HG03108 (cell line): Measurements from ENCODE around the gene TENM3.

Experiments
- ATAC-seq: cut with Tn5 transposase; IDR thresholded peaks from one replicate; pipeline ENCODE4 v1.9.1; 2021; ENCODE audit warnings: moderate library complexity; ENCODE audit not compliant: unreplicated experiment

TENM3 gene

GRCh38 chr4:182251116-182251515 lies 7.9 kb downstream of the TENM3 start:
- ATAC-seq: no peak

DNA sequence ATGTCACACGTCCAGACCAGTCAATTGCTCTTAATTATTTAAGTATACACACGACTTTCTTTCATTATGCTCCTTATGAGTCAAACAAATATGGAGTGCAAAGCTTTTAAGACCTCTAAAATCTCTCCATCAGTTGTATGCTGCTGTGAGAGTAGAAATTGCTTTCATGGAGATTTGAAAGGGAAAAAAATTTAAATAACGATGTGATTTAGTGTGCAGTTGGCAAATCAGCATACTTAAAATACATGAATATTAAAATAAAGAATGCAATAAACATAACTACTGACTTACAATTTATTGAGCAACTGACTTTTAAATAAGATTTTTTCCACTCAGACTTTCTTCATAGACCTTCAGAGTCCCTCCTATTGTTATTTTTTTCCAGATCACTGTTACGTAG lies 9.0 kb downstream of the TENM3 start:
- no peak for ATAC-seq

DNA sequence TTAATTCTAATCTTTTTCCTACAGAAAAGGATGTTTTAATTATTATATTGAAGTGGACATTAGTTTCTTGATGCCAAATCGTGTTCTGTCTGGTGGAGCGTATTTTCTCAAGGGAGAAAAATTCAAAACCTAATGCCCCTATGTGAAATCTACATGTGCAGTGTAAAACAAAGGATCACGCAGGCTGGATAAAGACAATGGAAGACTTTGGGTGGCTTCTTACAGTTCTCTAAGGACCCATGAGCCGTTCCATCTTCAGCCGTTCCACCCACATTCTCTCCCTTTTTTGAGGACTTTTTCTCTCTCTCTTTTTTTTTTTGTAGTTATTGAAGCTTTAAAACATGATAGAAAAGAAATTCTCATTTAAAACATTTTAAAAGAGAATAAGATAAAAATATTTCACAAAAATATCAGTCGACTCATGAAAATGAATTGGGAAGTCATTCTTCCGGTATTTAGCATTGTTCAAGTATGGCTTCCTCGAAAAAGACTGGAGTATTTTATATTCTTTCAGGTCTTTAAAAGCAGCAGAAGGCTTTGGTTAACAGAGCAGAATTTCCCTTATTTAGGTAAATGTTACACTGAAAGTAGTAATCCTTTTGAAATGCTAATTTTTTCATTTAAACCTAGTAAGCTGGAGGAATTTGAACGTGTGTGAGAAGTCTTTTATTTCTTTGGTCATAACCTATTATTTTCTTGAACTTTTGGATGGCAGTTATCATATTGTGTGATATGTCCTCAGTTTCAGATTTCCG lies 11.0 kb downstream of the TENM3 start:
- no peak for ATAC-seq

DNA sequence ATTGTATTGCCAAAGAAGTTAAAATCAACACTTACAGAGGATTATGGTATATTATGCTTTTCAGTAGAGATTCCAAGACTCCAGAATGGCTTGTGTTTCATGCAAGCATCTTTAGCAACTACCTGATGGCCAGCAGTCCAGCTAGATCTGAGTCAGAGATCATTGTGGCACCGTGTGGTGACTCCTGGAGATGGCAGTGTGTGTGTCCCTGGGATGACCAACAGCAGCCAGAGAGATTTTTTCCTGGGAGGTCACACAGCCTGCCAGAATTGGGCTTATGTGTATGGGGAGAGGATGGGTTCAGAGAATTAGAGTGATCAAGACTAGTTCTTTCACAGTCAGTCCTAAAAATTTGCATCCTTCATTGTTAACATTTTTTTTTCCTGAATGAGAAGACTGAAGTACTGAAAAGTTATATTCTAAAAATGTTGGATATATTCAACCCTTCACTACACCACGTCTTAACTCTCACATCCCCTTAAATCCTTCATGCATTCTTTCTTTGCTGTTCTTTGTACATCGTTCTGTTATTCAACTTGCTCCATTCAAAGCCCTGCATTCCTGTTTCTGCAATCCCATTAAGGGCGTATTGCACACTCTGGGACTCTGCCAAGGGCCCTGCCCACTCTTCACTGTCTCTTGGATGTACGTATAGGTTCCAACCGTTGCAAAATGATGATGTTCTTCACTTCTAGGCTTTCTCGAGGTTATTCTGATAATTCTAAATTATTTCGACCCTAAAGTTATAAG lies 12.4 kb downstream of the TENM3 start:
- ATAC-seq: no peak

DNA sequence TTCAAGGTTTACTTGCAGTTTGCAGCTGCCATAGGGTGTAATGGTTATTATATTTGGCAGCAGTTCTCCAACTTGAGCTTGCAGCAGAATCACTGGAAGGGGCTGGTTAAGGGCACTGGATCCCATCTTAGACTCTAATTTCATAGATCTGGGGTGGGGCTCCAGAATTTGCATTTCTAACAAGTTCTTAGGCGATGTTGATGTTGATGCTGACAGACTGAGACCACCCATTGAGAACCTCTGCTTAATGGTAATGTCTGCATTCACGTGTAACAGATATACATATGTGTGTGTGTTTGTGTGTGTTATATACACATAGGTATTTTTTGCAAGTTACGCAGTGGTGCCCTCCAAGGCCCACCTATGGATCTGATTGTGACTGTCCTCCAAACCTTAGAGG lies 13.8 kb downstream of the TENM3 start:
- no peak for ATAC-seq

DNA sequence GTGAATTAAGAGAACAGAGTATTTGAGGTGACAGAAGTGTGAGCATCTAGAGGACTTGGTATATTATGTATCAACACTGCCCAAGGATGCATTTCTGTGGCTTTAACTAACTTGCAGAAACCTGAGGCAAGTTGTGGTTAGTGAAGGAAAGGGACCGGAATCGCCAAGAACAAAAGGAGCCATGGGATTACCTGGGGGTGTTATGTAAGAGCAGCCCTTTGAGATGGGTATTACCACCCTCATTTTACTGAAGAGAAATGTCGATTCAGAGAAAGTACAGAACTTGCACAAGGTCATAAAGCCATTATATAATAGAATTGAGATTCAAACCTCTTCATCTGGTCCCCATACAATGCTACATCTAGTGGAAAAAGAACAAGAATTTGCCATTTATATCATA lies 14.3 kb downstream of the TENM3 start:
- no peak for ATAC-seq

DNA sequence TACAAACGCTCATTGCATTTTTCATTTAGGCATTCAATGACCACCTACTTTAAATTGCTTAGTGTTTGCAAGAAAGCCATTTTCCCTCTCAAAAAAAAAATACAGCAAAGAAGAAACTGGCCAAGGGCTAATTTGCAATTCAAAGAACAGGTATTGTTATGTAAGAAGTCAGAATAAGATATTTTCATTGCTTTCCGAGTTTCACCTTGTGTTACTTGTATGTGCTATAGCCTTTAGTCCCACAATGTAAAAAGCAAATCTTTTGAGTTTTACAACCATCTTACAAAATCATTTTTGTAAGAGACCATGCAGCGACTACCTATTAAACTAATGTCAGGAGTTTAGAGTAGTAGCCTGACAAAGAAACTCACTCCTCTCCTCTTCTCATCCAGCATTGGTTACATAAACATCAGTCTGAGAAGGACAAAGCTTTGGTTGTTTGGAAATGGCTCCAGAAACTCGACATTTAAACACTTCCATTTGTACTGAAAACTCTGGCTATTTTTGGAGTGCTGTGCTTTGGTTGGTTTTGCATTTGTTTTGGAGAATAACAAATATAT lies 15.3 kb downstream of the TENM3 start:
- no peak for ATAC-seq

DNA sequence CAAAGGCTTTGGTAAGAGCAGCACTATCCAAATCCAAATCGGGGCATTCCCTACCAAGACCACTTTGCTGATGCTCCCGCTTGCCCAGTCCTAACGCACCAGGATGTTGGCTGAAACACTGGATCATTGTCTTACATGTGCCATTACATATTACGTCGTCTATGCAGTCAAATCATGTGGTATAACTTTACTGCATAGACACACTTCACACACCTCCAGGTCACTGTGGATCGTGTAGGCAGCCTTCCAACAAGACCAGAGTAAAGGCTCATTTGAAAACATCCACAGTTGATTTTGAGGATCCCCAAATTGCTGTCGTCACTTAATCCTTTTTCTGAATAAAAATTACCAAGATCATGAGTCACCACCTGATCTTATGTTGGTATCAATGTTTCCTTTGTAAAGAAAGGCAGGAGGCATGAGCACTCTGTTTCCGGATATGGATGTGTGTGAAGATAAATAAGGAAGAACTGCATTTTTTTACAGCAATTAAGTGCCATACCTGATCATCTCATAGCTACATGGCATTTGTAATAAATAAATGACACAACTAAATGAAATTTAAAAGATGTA lies 18.5 kb downstream of the TENM3 start:
- ATAC-seq: no peak

DNA sequence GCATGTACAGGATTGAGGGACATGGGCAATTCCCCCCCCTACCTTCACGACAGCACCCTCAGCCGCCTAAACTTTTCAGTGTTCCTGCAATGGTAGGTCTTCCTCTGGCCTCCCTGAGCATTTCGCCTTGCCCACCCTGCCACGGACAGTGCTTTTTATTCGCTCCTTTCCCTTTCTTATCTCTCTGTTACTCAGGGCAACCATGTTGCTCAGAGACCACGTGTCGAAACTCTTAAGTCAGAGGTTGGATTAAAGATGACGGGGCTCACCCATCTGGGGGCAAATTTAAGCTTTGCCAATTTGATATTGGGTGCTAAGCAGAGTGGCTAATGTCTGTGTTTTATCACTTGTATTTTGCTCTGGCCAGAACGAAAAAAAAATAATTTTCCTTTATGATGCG lies 20.4 kb downstream of the TENM3 start:
- no peak for ATAC-seq

DNA sequence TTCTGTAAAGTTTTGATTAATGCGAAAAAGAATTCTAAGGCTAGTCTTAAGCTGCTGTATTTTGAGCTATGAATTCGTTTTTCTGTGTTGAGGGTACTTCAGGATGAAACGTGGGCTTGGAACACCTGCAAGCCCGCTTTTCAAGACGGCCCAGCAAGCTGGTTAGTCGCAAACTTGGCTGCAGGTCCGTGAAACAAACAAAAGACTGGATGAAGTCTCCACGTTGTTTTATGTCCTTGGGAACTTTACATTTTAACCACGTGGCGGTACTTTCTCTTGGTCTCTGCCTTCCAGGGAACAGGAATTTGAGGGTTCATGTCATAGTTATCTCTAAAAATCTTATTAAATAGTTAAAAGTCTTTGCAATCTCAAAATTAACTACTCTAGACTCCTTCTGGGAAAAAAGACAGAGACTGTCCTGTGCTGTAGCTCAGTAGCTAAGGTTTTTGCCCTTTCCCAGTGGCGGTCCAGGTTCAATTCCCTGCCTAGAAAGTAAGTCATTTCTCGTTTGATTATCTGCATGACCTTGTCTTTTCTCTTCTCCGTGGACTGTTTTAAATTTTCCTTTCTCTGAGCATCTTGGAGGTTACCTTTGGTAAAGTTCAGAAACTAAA lies 21.0 kb downstream of the TENM3 start:
- no peak for ATAC-seq

DNA sequence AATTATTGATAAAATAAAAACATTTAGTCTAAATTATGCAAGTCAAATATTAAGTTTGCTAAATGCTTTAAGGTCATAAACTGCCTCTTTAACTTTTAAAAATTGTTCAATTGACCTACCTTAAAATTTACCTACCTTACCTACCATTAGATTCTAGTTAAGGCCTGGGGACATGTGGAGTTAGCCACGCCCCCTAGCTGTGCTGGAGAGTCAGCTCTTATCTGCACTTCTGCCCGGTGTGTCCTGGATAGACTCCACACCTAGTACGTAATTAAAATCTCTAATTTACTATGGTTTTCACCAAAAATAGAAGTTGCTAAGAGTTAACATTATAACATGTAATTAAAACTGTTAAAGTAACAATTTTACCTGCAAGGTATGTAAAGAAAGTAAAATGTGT lies 22.7 kb downstream of the TENM3 start:
- ATAC-seq: no peak

GRCh38 chr4:182267048-182267447 lies 23.8 kb downstream of the TENM3 start:
- ATAC-seq: no peak

- ATAC-seq: no peak
These were observed 25.8 kb downstream of the TENM3 start for GRCh38 chr4:182268966-182269365.

- ATAC-seq: no peak
These were observed 28.5 kb downstream of the TENM3 start for GRCh38 chr4:182271731-182272130.

DNA sequence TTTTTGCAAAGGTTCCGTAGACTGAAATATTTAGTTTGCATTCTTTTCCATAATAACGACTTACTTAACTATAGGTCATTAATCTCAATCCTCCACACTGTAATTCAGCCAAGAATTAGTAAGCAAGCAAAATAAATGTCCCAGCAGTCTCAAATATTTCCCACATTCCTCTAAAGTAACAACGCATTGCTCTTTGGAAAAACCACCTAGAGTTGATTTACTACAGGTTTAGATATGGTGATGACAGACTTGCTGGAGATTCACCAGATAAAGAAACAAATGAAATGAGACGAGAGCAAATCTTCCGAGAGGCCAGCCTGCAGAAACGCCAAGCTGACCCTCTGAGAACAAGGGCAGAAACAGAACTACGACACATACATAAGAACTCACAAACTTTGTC lies 28.9 kb downstream of the TENM3 start:
- ATAC-seq: no peak

DNA sequence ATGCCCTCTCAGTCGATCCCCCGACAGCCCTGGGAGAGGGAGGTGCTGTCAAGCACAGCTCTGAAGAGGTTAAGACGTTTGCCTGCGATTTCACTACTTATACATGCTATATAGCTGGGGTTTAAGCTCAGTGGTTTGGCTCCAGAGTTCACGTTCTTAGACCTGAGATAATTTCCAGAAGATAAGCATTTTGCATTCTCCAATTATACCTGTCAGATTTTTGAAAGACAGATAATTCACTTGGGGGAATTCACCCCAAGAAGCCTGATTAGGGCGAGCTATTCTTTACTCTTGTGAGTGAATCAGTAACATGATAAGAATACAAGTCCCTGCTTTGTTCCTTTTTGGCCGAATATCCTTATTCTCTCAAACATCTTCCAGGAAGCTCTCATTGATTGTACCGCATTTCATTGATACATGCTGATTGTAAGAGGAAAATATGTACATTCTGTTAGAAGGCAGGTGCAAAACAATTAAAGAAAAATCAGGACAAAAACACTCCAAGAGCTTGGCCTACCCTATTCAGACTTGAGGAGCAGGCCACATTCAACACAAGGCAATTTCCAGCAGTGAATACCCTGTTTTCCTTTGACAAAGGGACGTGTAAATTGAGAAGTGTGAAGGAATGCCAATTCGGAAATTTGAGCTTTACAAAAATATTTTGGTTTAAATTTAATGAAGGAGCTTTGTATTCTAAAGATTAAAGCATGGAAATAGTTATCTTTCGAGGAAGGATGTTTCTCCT lies 30.2 kb downstream of the TENM3 start:
- ATAC-seq: no peak

DNA sequence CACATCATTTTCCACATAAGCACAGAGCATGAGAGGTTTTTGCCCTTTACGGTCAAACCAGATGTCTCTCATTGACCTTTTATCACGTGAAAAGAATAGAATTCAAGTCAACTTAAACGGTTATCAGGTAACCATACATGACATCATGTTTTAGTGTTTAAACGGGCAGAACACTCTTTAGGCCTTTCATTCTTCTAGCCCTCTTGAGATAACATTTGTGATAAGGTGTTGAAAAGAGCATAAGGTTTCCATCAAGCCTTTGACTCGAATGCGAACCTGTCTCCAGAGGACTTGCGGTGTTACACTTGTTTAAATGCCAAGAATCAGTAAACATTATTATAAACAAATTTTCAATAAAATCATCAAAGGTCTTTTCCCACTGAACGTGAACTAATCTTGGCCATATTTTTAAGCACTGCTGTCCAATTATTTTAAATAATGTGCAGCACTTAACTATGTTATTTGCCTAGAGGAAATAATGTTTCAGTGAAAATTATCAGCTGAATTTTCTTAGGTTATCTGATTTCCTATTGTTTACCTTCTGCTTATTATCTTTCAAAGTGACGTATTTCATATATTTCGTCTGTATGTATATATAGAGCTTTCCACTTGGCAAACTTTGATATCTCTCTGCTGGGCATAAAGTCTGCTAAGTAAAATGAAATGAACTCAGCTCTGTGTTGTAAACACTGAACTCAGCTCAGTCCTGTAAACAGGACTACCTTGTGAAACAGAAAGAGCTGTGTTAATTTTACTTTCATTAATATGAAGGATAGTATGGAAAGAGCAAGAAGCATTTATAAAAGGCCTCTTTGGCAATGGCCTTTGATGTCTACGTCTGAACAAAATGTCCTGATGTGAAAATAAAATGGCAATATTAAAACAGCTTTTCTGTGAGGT lies 33.3 kb downstream of the TENM3 start:
- ATAC-seq: no peak

DNA sequence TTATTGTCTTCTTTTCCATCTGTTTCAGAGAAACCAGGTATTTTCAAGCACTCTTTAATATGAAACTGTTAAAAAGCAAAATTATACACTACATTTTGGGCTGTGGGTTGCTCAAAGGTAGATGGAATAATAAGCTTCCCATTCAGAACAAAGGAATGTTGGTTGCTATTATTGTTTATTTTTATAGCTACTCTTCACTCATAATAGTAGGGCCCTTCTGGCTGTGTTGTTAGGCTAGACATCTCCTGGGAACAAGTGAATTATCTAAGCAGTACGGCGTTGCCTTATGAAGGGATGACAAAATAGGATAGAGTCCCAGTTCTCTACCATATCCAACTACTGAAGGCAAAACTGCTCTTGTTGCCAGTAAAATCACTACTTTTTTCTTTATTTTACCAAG lies 34.2 kb downstream of the TENM3 start:
- no peak for ATAC-seq

DNA sequence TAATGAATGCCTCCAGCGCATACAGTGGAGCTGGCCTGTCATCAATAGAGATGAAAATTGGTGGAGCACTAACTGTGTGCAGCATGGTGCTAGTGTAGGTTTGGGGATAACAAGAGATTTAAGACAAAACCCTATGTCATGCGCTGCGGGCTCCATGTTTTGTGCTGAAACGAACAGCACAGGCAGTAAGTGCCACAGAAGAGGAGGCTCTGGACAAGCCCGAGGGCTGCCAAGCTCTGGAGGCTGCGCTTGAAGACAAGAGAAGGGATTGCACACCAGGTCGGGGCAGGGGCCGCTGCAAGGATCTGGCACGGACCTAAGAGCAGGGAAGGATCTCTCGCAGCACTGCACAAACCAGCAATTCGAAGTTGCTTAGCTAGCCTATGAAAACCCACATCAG lies 35.5 kb downstream of the TENM3 start:
- ATAC-seq: no peak
